ENCODE data around the gene C6orf15.
"Not testable (repeated sequence)": the region's sequence is repeated elsewhere in the genome, so short reads cannot be mapped to it uniquely, and the experiment has no call there.

The C6orf15 gene

GRCh38 chr6:31098449-31098938 lies 13.9 kb downstream of the C6orf15 start:
- no peak for DNase-seq

GRCh38 chr6:31096656-31097055 lies 15.7 kb downstream of the C6orf15 start:
- DNase-seq, result no peak

- no peak for DNase-seq
These were observed 16.2 kb downstream of the C6orf15 start for GRCh38 chr6:31096215-31096614.

- no peak for DNase-seq
These were observed 17.9 kb downstream of the C6orf15 start for GRCh38 chr6:31094389-31094881.

- DNase-seq, result no peak
These were observed 19.4 kb downstream of the C6orf15 start for GRCh38 chr6:31092769-31093505.

GRCh38 chr6:31092238-31092637 lies 20.1 kb downstream of the C6orf15 start:
- no peak for DNase-seq

GRCh38 chr6:31091680-31092079 lies 20.7 kb downstream of the C6orf15 start:
- no peak for DNase-seq

- DNase-seq, result no peak
These were observed 21.4 kb downstream of the C6orf15 start for GRCh38 chr6:31090973-31091364.

- DNase-seq, result no peak
These were observed 22.0 kb downstream of the C6orf15 start for GRCh38 chr6:31090275-31090972.

- no peak for DNase-seq
These were observed 24.8 kb downstream of the C6orf15 start for GRCh38 chr6:31087494-31088089.

GRCh38 chr6:31086788-31087440 lies 25.5 kb downstream of the C6orf15 start:
- DNase-seq, result no peak

GRCh38 chr6:31083742-31084354 lies 28.5 kb downstream of the C6orf15 start:
- DNase-seq, result no peak

- DNase-seq, result no peak
These were observed 30.5 kb downstream of the C6orf15 start for GRCh38 chr6:31081872-31082271.

- DNase-seq, result peak; percentile 24
These were observed 32.6 kb downstream of the C6orf15 start for GRCh38 chr6:31079656-31080261.

- no peak for DNase-seq
These were observed 35.8 kb downstream of the C6orf15 start for GRCh38 chr6:31076611-31077010.

GRCh38 chr6:31075528-31075927 lies 36.8 kb downstream of the C6orf15 start:
- no peak for DNase-seq

GRCh38 chr6:31074401-31074800 lies 38.0 kb downstream of the C6orf15 start:
- no peak for DNase-seq

GRCh38 chr6:31070711-31071197 lies 41.6 kb downstream of the C6orf15 start:
- DNase-seq, result no peak

- DNase-seq, result no peak
These were observed 43.6 kb downstream of the C6orf15 start for GRCh38 chr6:31068669-31069340.

GRCh38 chr6:31067891-31068668 lies 44.3 kb downstream of the C6orf15 start:
- not testable (repeated sequence) for DNase-seq

GRCh38 chr6:31067028-31067427 lies 45.3 kb downstream of the C6orf15 start:
- not testable (repeated sequence) for DNase-seq
